Lower leg skin (tissue), 4 donors: Measurements from ENCODE around the gene PLPPR5. TPM values are rescaled to one million over a fixed set of nuclear protein-coding genes. Genes with fewer than 3 reads are reported as not detected.

Experiments
- DNase-seq, 2 donors: peaks; one replicate each; pipeline ENCODE4 v3.0.0-alpha.2; 2019; ENCODE audit warnings: low spot score in 2 of 2
- H3K4me3 ChIP-seq: fragments of 200-600 bp; sonication (generic); 2 replicates; pipeline ENCODE4 v1.5.1; 2017; ENCODE audit warnings: mild to moderate bottlenecking, low read depth; ENCODE audit not compliant: poor library complexity, severe bottlenecking
- CTCF ChIP-seq, 3 donors: fragments of 450-650 bp; IDR thresholded peaks; one replicate each; pipeline ENCODE4 v1.5.1; 2016; ENCODE audit warnings: antibody characterized with exemption in 3 of 3, mild to moderate bottlenecking in 3 of 3, moderate library complexity in 2 of 3
- POLR2A ChIP-seq, 2 donors: fragments of 450-650 bp; IDR thresholded peaks; one replicate each; pipeline ENCODE4 v1.6.1; 2016 to 2017; ENCODE audit warnings: antibody characterized with exemption in 2 of 2, mild to moderate bottlenecking in 1 of 2, moderate library complexity in 1 of 2
- WGBS, 2 donors: methylation state at CpG; one replicate each; pipeline ENCODE4 v1.1.5; 2018; 5-methylcytosine and 5-hydroxymethylcytosine counted together
- intact Hi-C: fragments of 100-400 bp; cut with DNase I; formaldehyde crosslinking; loops from one replicate; pipeline ENCODE4 v1.15.0; 2023; ENCODE audit warnings: low total_unique reads
- total RNA-seq, 4 donors: library from RNA; depleted of rRNA; stranded (reverse); fragments of >200 nt; gene quantifications; one replicate each; pipeline ENCODE4 v1.1.0, GENCODE V29; 2016

The PLPPR5 gene
- total RNA-seq, 4 donors from 2014 or later: 0.13 TPM; not detected in 3

DNA sequence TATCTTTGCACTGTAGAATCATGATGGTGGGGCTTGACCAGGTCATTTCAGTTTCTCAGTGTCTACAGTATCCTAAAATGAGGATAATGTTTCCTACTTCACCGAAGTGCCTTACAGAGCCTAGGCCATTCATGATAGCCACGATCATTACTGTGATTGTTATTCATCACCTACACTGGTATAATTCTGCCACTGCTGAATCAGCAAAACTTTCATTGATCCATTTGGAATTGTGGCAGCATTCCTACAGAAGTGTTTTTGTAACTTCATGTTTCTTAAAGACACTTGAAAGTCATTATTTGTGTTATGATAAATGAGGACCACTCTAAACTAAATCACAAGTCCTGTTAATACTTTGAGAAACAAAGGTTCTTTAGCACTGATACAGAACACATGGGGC lies 6.0 kb upstream of the PLPPR5 start:
- DNase-seq: no peak
- TF ChIP-seq CTCF (IDR thresholded peaks at IDR 0.05): no peak
- no peak for TF ChIP-seq POLR2A (IDR thresholded peaks at IDR 0.05)
- no peak overlapping the region for H3K4me3 ChIP-seq
- 84 to 91% methylated on average over 2 of the region's 2 CpGs for WGBS, 2 donors
- intact Hi-C loops: no loop called here

DNA sequence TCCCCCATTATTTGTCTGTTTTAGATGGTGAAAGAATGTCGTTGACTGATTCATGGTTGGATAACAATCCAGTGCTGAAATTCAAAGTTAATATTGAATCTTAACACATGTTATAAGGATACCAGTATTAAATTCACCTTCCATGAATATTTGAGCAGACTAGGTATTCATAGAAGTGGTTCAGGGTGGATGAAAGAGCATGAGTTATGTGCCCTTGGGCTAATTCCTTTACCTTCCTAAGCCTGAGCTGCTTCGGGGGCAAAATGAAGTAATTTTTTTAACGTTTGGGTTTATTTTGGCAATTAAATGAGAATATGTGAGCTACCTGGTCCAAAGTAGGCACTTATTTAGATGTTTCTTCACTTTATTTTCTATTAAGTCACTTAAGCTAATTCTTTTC lies 2.7 kb upstream of the PLPPR5 start:
- WGBS, 2 donors: 50 to 53% methylated on average over 3 of the region's 3 CpGs
- no peak overlapping the region for H3K4me3 ChIP-seq
- no peak for DNase-seq
- TF ChIP-seq POLR2A (IDR thresholded peaks at IDR 0.05) (no peak), CTCF (IDR thresholded peaks at IDR 0.05) (no peak)
- intact Hi-C loops: no loop called here

DNA sequence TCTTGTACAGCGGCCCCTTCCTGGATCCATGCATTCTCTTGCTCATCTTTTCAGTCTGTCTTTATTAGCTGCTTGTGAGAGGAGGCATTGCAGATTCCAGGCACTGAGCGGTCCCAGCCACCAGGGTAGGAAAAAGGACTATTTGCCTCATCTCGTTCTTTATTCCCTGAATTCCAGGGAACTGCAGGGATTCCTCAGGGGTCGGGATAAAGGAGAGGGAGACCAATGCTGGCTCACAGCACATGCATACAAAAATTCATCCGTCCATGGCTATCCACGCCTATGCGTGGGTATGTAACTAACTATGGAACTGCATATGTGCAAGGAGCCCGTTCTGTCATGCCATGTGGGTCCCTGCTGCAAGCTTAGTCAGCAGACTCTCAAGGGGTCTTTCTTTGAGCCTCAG lies 879 bp upstream of the PLPPR5 start:
- no peak overlapping the region for H3K4me3 ChIP-seq
- TF ChIP-seq CTCF (IDR thresholded peaks at IDR 0.05) (no peak), POLR2A (IDR thresholded peaks at IDR 0.05) (no peak)
- 27 to 30% methylated on average over 8 of the region's 8 CpGs for WGBS, 2 donors
- intact Hi-C loops: no loop called here
- no peak for DNase-seq

DNA sequence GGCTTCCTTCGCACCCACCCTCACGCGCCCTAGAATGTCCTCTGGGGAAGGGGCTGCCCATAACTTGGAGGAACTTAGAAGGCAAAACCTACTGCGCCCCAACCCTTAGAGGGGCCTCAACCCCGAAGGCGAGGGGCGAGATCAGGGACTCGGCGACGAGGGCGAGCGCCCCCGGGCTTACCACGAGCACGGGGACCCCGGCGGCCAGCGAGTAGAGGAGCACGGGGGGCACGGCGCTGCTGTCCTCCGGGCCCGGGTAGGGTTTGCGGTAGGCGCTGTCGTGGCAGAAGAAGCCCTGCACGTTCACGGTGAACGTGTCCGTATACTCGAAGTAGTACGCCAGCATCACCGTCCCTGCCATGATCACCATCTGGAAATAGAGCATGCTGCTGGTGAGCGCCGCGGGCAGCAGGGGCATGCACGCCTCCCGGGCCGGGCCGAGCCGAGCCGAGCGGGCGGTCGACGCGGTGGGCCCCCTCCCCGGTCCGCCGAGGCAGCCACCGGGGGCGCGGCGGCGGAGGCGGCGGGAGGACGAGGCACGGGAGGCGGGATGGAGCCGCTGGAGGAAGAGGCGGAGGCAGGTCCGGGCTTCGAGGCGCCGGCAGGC lies 304 bp downstream of the PLPPR5 start:
- peak overlapping the region; percentile 23 for H3K4me3 ChIP-seq
- TF ChIP-seq CTCF (IDR thresholded peaks at IDR 0.05) (no peak), POLR2A (IDR thresholded peaks at IDR 0.05) (no peak)
- peak in 1 of 2 donors; percentile 82 for DNase-seq
- intact Hi-C loops: no loop called here
- WGBS, 2 donors: 3 to 6% methylated on average over 11 to 25 of the region's 66 CpGs

DNA sequence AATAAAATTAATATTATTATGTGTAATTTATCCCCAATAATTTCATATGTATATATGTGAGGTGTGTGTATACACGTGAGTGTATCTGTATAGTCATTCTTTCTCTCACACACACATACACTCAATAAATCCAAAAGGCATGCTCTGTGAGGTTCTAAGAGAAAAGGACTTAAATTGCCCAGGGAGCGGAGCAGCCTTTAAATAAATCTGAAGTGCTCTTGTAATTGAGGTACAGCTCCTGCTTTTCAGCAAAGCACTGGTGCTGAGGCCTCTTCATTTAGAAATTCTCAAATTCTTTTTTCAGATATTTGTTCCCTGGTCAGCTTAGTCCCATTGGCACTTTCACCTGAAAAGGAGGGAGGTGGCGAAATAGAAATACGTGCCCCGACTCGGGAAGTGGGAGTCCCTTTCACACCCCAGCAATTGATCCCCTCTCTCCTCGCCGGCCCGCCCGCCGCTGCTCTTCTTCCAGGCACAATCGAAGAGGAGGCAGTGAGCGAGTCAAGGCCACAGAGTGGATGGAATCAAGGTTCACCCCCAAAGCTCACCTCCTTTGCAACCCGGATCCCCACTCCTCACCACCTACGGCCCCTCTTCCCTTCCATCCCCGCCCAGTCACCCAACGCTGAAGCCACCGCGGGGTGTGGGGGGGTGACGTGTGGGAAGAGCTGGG lies 944 bp downstream of the PLPPR5 start:
- H3K4me3 ChIP-seq: peak overlapping the region; percentile 23
- intact Hi-C loops: no loop called here
- WGBS, 2 donors: 22 to 32% methylated on average over 20 of the region's 20 CpGs
- TF ChIP-seq CTCF (IDR thresholded peaks at IDR 0.05): no peak
- no peak for TF ChIP-seq POLR2A (IDR thresholded peaks at IDR 0.05)
- peak in 1 of 2 donors; percentile 80 for DNase-seq
